GM13976 (cell line): ENCODE results near the gene TUG1.

Experiments used
- DNase-seq: peaks from one replicate; pipeline ENCODE4 v3.0.0; 2012; ENCODE audit warnings: low spot score
- in situ Hi-C: fragments of 300-500 bp; cut with MboI; formaldehyde crosslinking; loops from one replicate; pipeline ENCODE4 v1.12.0; 2022; ENCODE audit warnings: low sequenced_read_pairs, mixed read lengths, inconsistent platforms; ENCODE audit not compliant: unreplicated experiment
- TF ChIP-seq, protein P1 (sequence below): IDR thresholded peaks from 2 replicates; pipeline ENCODE4 v1.5.1; 2012; ENCODE audit warnings: borderline replicate concordance, mild to moderate bottlenecking; ENCODE audit not compliant: insufficient read depth; ENCODE audit errors: extremely low read depth, missing control alignments, control extremely low read depth

Gene TUG1

DNA sequence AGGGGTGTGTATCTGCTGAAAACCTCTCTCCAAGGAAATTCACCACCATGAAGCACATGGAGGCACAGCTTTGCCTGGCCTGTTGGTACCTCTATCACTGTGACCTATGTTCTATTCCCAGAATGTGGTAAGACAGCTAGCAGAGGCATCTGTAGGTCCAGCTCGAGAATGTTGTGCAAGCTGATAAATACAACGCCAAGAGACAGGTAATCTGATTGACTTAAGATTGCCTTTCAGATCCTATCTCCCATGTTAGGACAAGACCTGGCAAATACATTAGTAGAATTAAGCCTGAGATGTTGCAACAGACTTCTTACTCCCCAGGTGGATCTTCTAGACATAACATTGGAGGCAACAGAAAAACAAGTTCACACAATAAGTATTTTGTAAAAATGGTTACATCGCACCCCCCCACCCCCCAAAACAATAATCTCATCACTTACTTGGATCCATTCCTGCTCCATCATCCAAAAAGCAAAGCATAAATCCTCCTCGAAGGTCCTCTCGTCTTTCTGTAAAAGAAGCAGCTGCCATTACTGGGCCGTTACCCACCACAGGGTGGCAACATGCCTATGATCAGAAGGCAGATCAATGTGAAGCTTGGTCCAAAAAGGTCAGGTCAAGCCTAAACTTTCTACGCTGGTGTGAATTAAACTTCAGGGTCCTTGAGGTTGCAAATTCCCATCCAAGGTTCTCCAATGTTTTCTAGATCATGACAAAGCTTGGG is 19.0 kb upstream of the TUG1 start:
- DNase-seq, result no peak
- TF ChIP-seq, protein P1, sequence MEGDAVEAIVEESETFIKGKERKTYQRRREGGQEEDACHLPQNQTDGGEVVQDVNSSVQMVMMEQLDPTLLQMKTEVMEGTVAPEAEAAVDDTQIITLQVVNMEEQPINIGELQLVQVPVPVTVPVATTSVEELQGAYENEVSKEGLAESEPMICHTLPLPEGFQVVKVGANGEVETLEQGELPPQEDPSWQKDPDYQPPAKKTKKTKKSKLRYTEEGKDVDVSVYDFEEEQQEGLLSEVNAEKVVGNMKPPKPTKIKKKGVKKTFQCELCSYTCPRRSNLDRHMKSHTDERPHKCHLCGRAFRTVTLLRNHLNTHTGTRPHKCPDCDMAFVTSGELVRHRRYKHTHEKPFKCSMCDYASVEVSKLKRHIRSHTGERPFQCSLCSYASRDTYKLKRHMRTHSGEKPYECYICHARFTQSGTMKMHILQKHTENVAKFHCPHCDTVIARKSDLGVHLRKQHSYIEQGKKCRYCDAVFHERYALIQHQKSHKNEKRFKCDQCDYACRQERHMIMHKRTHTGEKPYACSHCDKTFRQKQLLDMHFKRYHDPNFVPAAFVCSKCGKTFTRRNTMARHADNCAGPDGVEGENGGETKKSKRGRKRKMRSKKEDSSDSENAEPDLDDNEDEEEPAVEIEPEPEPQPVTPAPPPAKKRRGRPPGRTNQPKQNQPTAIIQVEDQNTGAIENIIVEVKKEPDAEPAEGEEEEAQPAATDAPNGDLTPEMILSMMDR, result no peak
- in situ Hi-C loops, result no loop called here

DNA sequence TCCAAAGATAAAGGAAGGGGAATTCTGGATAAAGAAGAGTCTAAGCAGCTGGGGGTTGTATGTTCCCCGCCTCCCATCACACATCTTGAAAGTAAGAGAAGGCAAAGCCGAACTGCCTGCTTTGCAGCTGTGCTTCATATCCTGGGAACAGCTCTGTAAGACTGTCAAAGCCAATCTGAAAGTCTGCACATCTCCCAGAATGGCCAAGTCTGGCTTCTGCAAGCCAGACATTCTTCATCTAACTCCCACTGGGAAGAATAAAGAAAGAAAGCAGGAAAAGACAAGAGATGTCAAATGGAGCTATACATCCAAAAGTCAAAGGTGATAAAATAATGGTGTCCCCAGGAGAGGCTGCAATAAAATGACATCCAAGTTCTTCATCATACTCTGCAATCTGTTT is 15.9 kb upstream of the TUG1 start:
- in situ Hi-C loops, result no loop called here
- TF ChIP-seq, protein P1, result no peak
- DNase-seq, result no peak

DNA sequence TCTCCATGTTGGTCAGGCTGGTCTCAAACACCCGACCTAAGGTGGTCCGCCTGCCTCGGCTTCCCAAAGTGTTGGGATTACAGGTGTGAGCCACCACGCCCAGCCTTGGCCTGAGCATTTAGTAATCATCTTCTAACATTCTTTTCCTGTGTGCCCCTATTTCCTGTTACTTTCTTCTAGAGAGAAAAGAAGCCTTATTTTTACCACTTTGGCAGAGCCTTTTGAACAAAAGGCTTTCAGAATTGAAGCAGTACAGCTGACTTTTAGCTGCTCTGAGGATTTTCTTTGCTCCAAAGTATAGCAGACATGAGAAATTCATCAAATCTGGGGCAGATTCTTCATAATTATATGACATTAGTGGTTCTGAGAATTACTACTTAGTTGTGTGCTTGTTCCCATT is 13.9 kb upstream of the TUG1 start:
- DNase-seq, result no peak
- in situ Hi-C loops, result no loop called here
- TF ChIP-seq, protein P1, result no peak

DNA sequence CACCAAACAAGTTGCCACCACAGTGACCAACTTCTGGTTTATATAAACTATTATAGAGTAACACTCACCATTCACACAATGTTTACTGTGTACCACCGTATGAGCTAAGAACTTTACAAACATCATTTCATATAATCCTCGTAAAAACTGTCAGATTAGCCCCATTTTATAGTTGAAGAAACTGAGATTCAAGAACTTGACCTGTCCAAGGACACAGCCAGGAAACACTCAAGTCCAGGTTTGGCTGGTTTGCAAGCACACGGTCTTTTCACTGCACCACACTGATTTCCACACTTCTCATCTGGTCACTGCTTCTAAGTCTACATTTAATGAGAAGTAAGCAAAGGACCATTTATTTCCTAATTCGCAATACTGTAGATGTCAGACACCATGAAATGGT is 4.2 kb upstream of the TUG1 start:
- in situ Hi-C loops, result no loop called here
- no peak for DNase-seq
- TF ChIP-seq, protein P1, result no peak

DNA sequence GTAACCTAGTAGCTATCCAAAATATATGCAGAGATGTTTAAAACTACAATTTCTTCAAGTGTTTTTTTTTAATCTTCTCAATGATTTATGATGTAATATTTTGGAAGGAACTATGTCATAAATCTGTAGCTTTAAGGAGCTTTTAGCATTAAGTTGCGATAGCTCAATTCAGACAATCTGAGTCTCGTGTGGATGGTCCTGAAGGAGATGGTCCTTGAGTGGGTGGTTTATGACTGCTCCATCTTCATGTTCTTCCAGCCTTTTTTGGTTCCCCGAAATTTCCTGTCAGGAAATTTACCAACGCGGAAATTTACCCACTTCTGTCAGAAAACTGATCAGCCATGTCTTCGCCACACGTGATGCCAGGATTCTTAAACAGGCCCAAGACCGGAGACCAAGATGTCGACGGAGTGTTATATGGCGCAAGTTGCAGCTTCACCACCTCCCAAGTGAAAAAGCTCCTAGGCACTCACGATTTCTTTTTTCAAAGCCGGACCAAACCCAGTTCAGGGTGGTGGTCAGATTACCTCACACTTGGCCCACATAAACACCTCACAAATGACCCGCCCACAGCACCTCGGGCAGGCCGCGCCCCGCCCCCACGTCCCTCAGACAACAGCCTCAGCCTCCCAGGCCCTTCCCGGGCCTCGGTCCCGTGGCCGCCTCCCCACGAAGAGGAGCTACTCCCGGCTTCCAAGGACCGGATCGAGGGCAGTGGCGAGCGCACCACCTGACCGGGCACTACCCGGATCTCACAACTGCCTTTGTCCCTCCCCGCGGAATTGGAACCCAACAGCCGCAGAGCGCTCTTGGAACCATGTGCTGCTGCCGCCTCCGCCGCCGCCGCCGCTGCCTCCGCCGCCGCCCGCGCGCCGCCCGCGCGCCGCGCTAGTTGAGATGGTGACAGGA is 796 bp upstream of the TUG1 start, which contains the start of gene MORC2:
MORC2 (minus strand) TSS at position 760 of the 909 bp plus-strand sequence. CDS start 885 bp downstream, outside the sequence.
- in situ Hi-C loops, result no loop called here
- TF ChIP-seq, protein P1, result no peak

DNA sequence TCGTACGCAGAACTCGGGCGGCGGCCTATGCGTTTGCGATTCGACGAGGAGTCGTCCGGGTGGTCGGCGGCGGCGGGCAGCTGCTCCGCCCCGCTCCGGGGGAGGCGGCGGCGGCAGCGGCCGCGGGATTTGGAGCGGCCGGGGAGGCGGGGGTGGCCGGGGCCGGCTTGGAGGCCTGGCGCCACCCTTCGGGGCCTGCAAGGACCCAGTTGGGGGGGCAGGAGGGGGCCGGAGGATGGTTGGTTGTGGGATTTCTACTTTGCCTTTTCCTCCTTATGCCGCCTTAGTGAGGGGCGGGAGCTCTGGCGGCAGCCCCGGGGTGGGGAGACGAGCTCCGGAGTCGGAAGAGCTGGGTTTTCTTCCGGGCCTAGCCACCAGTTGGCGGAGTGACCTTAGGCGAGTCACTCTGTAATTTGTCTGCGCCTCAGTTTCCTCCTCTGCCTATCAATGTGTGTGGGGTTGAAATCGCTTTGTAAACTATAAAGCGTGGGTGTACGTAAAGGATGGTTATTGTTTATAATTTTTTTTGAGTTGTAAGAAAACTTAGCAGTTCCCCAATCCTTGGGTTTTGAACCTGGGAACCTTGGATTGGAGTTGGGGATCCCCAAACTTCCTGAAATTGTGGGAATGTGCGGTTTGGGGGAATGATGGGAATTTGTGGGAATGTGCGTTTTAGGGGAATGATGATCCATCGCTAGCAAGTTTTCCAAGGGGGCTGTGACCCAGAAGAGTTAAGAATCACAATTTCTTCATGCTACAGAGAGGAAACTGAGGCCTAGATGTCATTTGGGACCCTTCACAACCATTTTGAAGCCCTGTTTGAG is 679 bp downstream of the TUG1 start:
- TF ChIP-seq, protein P1, result no peak
- in situ Hi-C loops, result no loop called here
- DNase-seq, result no peak

More for the DNA sequence above, 796 bp upstream of the TUG1 start, which contains the start of gene MORC2:
- no peak for DNase-seq
